HL-60 (cell line): Measurements from ENCODE around the gene OSER1.

Experiments
- DNase-seq, 2 experiments: peaks; one replicate each; pipeline ENCODE4 v3.0.0-alpha.2; 2010 to 2020; ENCODE audit warnings: low read depth in 1 of 2, low spot score in 1 of 2
- H3K27ac ChIP-seq: fragments of 250-450 bp; sonication (Bioruptor Pico); replicated peaks from 2 replicates; pipeline ENCODE4 v1.5.1; 2020; ENCODE audit warnings: mild to moderate bottlenecking, moderate library complexity
- H3K27me3 ChIP-seq: fragments of 250-450 bp; sonication (Bioruptor Pico); 2 replicates; pipeline ENCODE4 v1.5.1; 2021; ENCODE audit warnings: mild to moderate bottlenecking, moderate library complexity; ENCODE audit not compliant: insufficient read depth, poor library complexity, severe bottlenecking
- H3K4me3 ChIP-seq: replicated peaks from 2 replicates; pipeline ENCODE4 v1.5.1; 2011; ENCODE audit warnings: mild to moderate bottlenecking, control low read depth, low read length; ENCODE audit not compliant: insufficient read depth
- GABPA ChIP-seq: IDR thresholded peaks from 2 replicates; pipeline ENCODE4 v1.6.1; 2012; ENCODE audit warnings: low read depth
- POLR2AphosphoS5 ChIP-seq: IDR thresholded peaks from 2 replicates; pipeline ENCODE4 v1.6.1; 2012; ENCODE audit warnings: low read depth
- SPI1 ChIP-seq: IDR thresholded peaks from 2 replicates; pipeline ENCODE4 v1.6.1; 2012; ENCODE audit warnings: low read depth, mild to moderate bottlenecking, borderline replicate concordance
- TF ChIP-seq, protein P1 (sequence below): IDR thresholded peaks from 2 replicates; pipeline ENCODE4 v1.6.1; 2012; ENCODE audit warnings: low read depth; ENCODE audit not compliant: insufficient replicate concordance
- TF ChIP-seq, protein P2 (sequence below): IDR thresholded peaks from one replicate; pipeline ENCODE4 v1.5.1; 2011; ENCODE audit warnings: low read length, control low read depth, inconsistent platforms; ENCODE audit not compliant: insufficient read depth

Gene OSER1

DNA sequence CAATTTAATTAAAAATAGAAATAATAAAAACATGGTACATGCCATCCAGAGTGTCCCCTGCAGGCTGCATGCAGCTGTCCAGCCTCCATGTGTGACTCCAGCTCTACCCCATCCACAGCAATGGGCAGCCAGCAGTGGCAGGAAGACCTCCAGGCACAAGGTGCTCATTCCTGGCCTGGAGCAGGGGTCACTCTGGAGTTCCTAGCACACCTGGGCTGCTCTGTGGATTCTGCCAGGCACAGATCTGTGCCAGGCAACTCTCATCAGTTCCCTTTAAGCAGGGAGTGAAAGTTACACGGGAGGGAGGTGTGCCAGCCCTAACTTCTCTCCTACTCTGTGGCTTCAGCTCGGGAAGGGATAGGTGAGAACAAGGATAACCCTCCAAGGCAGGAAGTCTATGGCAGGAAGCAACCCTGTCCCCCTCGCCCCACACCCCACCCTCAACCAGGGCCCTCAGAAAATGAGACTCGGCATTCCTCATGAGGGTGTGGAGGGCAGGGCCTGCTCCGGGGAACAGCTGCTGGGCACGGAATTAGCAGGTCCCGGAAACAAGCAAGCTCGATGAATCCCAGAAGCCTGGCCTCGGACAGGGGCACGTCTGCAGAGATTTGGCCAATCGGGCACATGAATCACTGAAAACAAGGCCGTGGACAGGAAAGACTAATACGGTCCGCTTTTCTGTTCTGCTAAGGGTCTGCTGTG, 33.6 kb downstream of the OSER1 start:
- TF ChIP-seq GABPA (no peak), POLR2AphosphoS5 (no peak), SPI1 (no peak)
- TF ChIP-seq, protein P1, sequence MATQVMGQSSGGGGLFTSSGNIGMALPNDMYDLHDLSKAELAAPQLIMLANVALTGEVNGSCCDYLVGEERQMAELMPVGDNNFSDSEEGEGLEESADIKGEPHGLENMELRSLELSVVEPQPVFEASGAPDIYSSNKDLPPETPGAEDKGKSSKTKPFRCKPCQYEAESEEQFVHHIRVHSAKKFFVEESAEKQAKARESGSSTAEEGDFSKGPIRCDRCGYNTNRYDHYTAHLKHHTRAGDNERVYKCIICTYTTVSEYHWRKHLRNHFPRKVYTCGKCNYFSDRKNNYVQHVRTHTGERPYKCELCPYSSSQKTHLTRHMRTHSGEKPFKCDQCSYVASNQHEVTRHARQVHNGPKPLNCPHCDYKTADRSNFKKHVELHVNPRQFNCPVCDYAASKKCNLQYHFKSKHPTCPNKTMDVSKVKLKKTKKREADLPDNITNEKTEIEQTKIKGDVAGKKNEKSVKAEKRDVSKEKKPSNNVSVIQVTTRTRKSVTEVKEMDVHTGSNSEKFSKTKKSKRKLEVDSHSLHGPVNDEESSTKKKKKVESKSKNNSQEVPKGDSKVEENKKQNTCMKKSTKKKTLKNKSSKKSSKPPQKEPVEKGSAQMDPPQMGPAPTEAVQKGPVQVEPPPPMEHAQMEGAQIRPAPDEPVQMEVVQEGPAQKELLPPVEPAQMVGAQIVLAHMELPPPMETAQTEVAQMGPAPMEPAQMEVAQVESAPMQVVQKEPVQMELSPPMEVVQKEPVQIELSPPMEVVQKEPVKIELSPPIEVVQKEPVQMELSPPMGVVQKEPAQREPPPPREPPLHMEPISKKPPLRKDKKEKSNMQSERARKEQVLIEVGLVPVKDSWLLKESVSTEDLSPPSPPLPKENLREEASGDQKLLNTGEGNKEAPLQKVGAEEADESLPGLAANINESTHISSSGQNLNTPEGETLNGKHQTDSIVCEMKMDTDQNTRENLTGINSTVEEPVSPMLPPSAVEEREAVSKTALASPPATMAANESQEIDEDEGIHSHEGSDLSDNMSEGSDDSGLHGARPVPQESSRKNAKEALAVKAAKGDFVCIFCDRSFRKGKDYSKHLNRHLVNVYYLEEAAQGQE = no peak
- TF ChIP-seq, protein P2, sequence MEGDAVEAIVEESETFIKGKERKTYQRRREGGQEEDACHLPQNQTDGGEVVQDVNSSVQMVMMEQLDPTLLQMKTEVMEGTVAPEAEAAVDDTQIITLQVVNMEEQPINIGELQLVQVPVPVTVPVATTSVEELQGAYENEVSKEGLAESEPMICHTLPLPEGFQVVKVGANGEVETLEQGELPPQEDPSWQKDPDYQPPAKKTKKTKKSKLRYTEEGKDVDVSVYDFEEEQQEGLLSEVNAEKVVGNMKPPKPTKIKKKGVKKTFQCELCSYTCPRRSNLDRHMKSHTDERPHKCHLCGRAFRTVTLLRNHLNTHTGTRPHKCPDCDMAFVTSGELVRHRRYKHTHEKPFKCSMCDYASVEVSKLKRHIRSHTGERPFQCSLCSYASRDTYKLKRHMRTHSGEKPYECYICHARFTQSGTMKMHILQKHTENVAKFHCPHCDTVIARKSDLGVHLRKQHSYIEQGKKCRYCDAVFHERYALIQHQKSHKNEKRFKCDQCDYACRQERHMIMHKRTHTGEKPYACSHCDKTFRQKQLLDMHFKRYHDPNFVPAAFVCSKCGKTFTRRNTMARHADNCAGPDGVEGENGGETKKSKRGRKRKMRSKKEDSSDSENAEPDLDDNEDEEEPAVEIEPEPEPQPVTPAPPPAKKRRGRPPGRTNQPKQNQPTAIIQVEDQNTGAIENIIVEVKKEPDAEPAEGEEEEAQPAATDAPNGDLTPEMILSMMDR = no peak
- Histone ChIP-seq H3K4me3 (no peak overlapping the region), H3K27ac (no peak overlapping the region)

DNA sequence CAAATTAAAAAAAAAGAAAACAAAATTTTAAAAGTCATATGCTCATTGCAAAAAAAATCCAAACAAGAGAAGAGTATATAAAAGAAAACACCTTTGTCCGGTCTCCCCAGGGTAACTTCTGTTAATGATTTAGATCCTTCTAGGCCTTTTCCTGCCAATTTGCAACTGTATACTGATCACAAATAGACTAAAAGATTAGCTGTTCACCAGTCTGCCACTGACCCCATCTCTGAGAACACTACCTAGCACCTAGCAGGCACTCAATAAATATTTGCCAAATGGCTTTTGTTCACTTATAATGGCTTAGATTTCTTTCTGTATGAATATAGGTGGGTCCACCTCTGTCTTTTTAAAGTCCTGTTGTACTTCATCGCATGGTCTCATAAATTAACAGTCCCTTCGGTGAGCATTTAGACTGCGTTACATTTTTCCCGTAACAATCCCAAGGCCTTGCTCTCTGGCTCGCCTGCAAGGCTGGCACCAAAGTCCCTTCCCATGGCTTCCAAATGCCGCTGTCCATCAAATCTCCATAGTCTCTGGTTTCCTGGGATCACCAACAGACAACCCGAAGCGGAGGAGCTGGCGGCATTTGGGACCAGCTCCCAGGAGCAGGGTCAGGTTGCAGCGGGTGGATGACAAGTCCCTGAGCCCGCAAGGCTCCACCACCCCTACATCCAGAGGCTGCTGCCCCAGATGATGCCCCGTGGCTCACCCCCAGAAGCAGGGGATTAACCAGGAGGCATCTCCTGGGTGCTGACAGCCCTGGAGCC, 35.4 kb downstream of the OSER1 start:
- Histone ChIP-seq H3K27me3 (peaks cover 6% of the 10 kb centered on the region), H3K27ac (no peak overlapping the region), H3K4me3 (no peak overlapping the region)
- TF ChIP-seq, protein P1 = no peak
- TF ChIP-seq GABPA (no peak), SPI1 (no peak), POLR2AphosphoS5 (no peak)
- TF ChIP-seq, protein P2 = no peak
- DNase-seq = no peak

More for the DNA sequence above, 33.6 kb downstream of the OSER1 start:
- no peak for DNase-seq
- H3K27me3 ChIP-seq = peaks cover 12% of the 10 kb centered on the region

DNA sequence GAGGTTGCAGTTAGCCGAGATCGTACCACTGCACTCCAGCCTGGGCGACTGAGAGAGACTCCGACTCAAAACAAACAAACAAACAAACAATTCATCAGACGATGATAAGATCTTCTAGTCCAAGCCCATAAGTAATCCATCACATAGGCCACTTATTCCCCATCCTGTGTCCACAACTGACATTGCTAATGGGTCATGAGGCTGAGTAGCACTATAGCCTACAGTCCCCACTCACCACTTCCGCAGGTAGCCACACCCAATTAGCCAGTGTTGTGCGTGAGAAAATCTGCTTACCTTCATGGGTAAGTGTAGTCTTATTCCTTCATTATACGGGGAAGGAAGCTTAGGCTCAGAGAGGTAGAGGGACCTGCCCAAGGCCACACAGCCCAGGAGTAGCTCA, 36.7 kb downstream of the OSER1 start:
- TF ChIP-seq, protein P2 = no peak
- DNase-seq = no peak
- Histone ChIP-seq H3K27me3 (peaks cover 6% of the 10 kb centered on the region), H3K4me3 (no peak overlapping the region), H3K27ac (no peak overlapping the region)
